Measurements from ENCODE around the gene PLPP6. TPM values are rescaled to one million over a fixed set of nuclear protein-coding genes. Genes with fewer than 3 reads are reported as not detected.

The PLPP6 gene
- total and polyA plus RNA-seq, 7 experiments from 2014 or later: 6.0 to 24.1 (median 9.8) TPM

GRCh38 chr9:4679268-4680172, 17.4 kb downstream of the PLPP6 start, which contains the start of gene CDC37L1:
TSS of gene CDC37L1 (plus strand) at chr9:4679569. CDS start at chr9:4679768, 199 bp downstream.
- Mint-ChIP-seq H3K9me3 (peaks cover 0 to 2% (median 0%) of the 10 kb centered on the region in 11 donors), H3K4me1 (peaks cover 9 to 19% (median 17%) of the 10 kb centered on the region in 7 donors), H3K27ac (no peak within 1 kb of the TSS), H3K36me3 (peaks cover 0 to 14% (median 6%) of the 10 kb centered on the region in 5 donors), H3K27me3 (no peaks in the 10 kb centered on the region), H3K4me3 (no peak within 1 kb of the TSS)
- peak; percentile 98 for ATAC-seq
- no peaks in the 10 kb centered on the region for H3K36me3 ChIP-seq (ENCODE audit: control insufficient read depth in 2 of 3, insufficient read depth in 3 of 3, low read length in 3 of 3)
- no peaks in the 10 kb centered on the region for H3K27me3 ChIP-seq (ENCODE audit: control insufficient read depth in 2 of 2, insufficient read depth in 2 of 2, low read length in 2 of 2)
- POLR2A ChIA-PET: interaction anchor here (0.6 to 1.6 kb wide), 25 partner anchors 9 to 1836 kb away, joined by 3 to 69 read pairs (median 4); partner anchors contain the start of genes AK3, PLPP6, PUM3 and RFX3
- CTCF ChIA-PET: interaction anchor here (0.6 to 1.0 kb wide), 5 partner anchors 14 to 1164 kb away, joined by 3 to 6 read pairs (median 4); partner anchors contain the start of gene SPATA6L
- DNase-seq: peak; percentile 98 to 100 (median 99)
- peaks cover 15 to 19% of the 10 kb centered on the region in 2 donors for H3K4me1 ChIP-seq (ENCODE audit: control insufficient read depth in 2 of 2, insufficient read depth in 2 of 2, low read length in 2 of 2)
- peak within 1 kb of the TSS; percentile 95 for H3K27ac ChIP-seq (ENCODE audit: low read depth, low read length)
- H3K4me3 ChIP-seq (ENCODE audit: low read length): peak within 1 kb of the TSS; percentile 72
- no peaks in the 10 kb centered on the region for H3K9me3 ChIP-seq (ENCODE audit: control insufficient read depth in 2 of 3, low read length in 3 of 3)
- intact Hi-C loops (cut with micrococcal nuclease): loop anchor here (1.0 to 5.0 kb wide), 25 partner anchors 10 to 1835 kb away; partner anchors contain the start of genes AK3 (in 2 of the 2), JAK2 (in 2 of the 2), PLPP6 (in 2 of the 2) and PUM3 (in 2 of the 2)

- peak overlapping the region; percentile 72 for H3K4me3 ChIP-seq (ENCODE audit: low read length)
- Mint-ChIP-seq H3K4me3 (no peak overlapping the region), H3K27ac (no peak overlapping the region), H3K4me1 (peaks cover 11 to 25% (median 23%) of the 10 kb centered on the region in 7 donors), H3K36me3 (peaks cover 5 to 20% (median 11%) of the 10 kb centered on the region in 5 donors), H3K9me3 (peaks cover 0 to 2% (median 0%) of the 10 kb centered on the region in 11 donors), H3K27me3 (no peaks in the 10 kb centered on the region)
- H3K9me3 ChIP-seq (ENCODE audit: control insufficient read depth in 2 of 3, low read length in 3 of 3): no peaks in the 10 kb centered on the region
- no peak for ATAC-seq
- POLR2A ChIA-PET: interaction anchor here (0.9 to 5.2 kb wide), 13 partner anchors 10 to 1154 kb away, joined by 3 to 69 read pairs (median 8); partner anchors contain the start of genes AK3, PLPP6, RFX3 and SPATA6L
- CTCF ChIA-PET: interaction anchor here (0.8 kb wide), 1 partner anchor 549 kb away, joined by 3 read pairs; no protein-coding TSS in a partner anchor
- peak overlapping the region; percentile 95 for H3K27ac ChIP-seq (ENCODE audit: low read depth, low read length)
- H3K36me3 ChIP-seq (ENCODE audit: control insufficient read depth in 2 of 3, insufficient read depth in 3 of 3, low read length in 3 of 3): peaks cover 0 to 4% (median 0%) of the 10 kb centered on the region in 3 experiments
- intact Hi-C loops (cut with micrococcal nuclease): loop anchor here in 1 of 2 donors (1.0 to 2.0 kb wide), 2 partner anchors 9 to 17 kb away; no protein-coding TSS in a partner anchor
- peaks cover 15 to 19% of the 10 kb centered on the region in 2 donors for H3K4me1 ChIP-seq (ENCODE audit: control insufficient read depth in 2 of 2, insufficient read depth in 2 of 2, low read length in 2 of 2)
- no peaks in the 10 kb centered on the region for H3K27me3 ChIP-seq (ENCODE audit: control insufficient read depth in 2 of 2, insufficient read depth in 2 of 2, low read length in 2 of 2)
- DNase-seq: peak in 3 of 9 donors; percentile 27 to 32 (median 31)
These were observed 18.1 kb downstream of the PLPP6 start for GRCh38 chr9:4680173-4680525.

- peaks cover 15 to 19% of the 10 kb centered on the region in 2 donors for H3K4me1 ChIP-seq (ENCODE audit: control insufficient read depth in 2 of 2, insufficient read depth in 2 of 2, low read length in 2 of 2)
- intact Hi-C loops (cut with micrococcal nuclease): loop anchor here in 1 of 2 donors (1.0 to 2.0 kb wide), 2 partner anchors 9 to 16 kb away; no protein-coding TSS in a partner anchor
- POLR2A ChIA-PET: interaction anchor here (1.4 to 5.2 kb wide), 6 partner anchors 13 to 1154 kb away, joined by 3 to 38 read pairs (median 6); partner anchors contain the start of genes AK3, PLPP6, RFX3 and SPATA6L
- ATAC-seq (no peak), DNase-seq (no peak)
- Mint-ChIP-seq H3K27me3 (no peaks in the 10 kb centered on the region), H3K27ac (no peak overlapping the region), H3K9me3 (peaks cover 0 to under 1% (median 0%) of the 10 kb centered on the region in 11 donors), H3K4me1 (peaks cover 11 to 28% (median 26%) of the 10 kb centered on the region in 7 donors), H3K4me3 (no peak overlapping the region), H3K36me3 (peaks cover 5 to 20% (median 14%) of the 10 kb centered on the region in 5 donors)
- no peaks in the 10 kb centered on the region for H3K9me3 ChIP-seq (ENCODE audit: control insufficient read depth in 2 of 3, low read length in 3 of 3)
- H3K27ac ChIP-seq (ENCODE audit: low read depth, low read length): peak overlapping the region; percentile 95
- CTCF ChIA-PET: no interaction called here
- peaks cover 0 to 7% (median 2%) of the 10 kb centered on the region in 3 experiments for H3K36me3 ChIP-seq (ENCODE audit: control insufficient read depth in 2 of 3, insufficient read depth in 3 of 3, low read length in 3 of 3)
- H3K27me3 ChIP-seq (ENCODE audit: control insufficient read depth in 2 of 2, insufficient read depth in 2 of 2, low read length in 2 of 2): no peaks in the 10 kb centered on the region
- H3K4me3 ChIP-seq (ENCODE audit: low read length): peak overlapping the region; percentile 72
These were observed 18.7 kb downstream of the PLPP6 start for GRCh38 chr9:4680750-4681149.

- Histone ChIP-seq H3K4me3 (ENCODE audit: low read length) (no peak overlapping the region), H3K4me1 (ENCODE audit: control insufficient read depth in 2 of 2, insufficient read depth in 2 of 2, low read length in 2 of 2) (peaks cover 11 to 15% of the 10 kb centered on the region in 2 donors), H3K27me3 (ENCODE audit: control insufficient read depth in 2 of 2, insufficient read depth in 2 of 2, low read length in 2 of 2) (no peaks in the 10 kb centered on the region), H3K9me3 (ENCODE audit: control insufficient read depth in 2 of 3, low read length in 3 of 3) (no peaks in the 10 kb centered on the region), H3K27ac (ENCODE audit: low read depth, low read length) (no peak overlapping the region), H3K36me3 (ENCODE audit: control insufficient read depth in 2 of 3, insufficient read depth in 3 of 3, low read length in 3 of 3) (peaks cover 0 to 13% (median 9%) of the 10 kb centered on the region in 3 experiments)
- ChIA-PET CTCF (interaction anchor here (1.2 kb wide), 1 partner anchor 22 kb away, joined by 3 read pairs; no protein-coding TSS in a partner anchor), POLR2A (interaction anchor here (1.2 to 5.2 kb wide), 2 partner anchors 10 to 21 kb away, joined by 3 to 38 read pairs; partner anchors contain the start of genes PLPP6 and SPATA6L)
- Mint-ChIP-seq H3K27ac (peak overlapping the region in 3 of 9 donors; percentile 12 to 29 (median 16)), H3K4me1 (peaks cover 11 to 54% (median 46%) of the 10 kb centered on the region in 7 donors), H3K4me3 (peak overlapping the region in 2 of 10 donors; percentile 1 to 15), H3K9me3 (no peaks in the 10 kb centered on the region), H3K27me3 (no peaks in the 10 kb centered on the region), H3K36me3 (peaks cover 5 to 32% (median 19%) of the 10 kb centered on the region in 5 donors)
- intact Hi-C loops (cut with micrococcal nuclease): no loop called here
- no peak for DNase-seq
- no peak for ATAC-seq
These were observed 22.7 kb downstream of the PLPP6 start for GRCh38 chr9:4684820-4685219.

GRCh38 chr9:4686112-4686511, 24.0 kb downstream of the PLPP6 start:
- intact Hi-C loops (cut with micrococcal nuclease): no loop called here
- peaks cover 16 to 67% (median 59%) of the 10 kb centered on the region in 7 donors for H3K4me1 Mint-ChIP-seq
- CTCF ChIA-PET: no interaction called here
- POLR2A ChIA-PET: interaction anchor here (0.8 kb wide), 1 partner anchor 20 kb away, joined by 4 read pairs; the partner anchor contains the start of gene SPATA6L
- no peaks in the 10 kb centered on the region for H3K27me3 ChIP-seq (ENCODE audit: control insufficient read depth in 2 of 2, insufficient read depth in 2 of 2, low read length in 2 of 2)
- ATAC-seq (no peak), DNase-seq (no peak)
- H3K36me3 ChIP-seq (ENCODE audit: control insufficient read depth in 2 of 3, insufficient read depth in 3 of 3, low read length in 3 of 3): peaks cover 0 to 18% (median 11%) of the 10 kb centered on the region in 3 experiments
- H3K4me3 Mint-ChIP-seq: peak overlapping the region in 3 of 10 donors; percentile 5 to 28 (median 19)
- H3K4me1 ChIP-seq (ENCODE audit: control insufficient read depth in 2 of 2, insufficient read depth in 2 of 2, low read length in 2 of 2): peaks cover 7 to 8% of the 10 kb centered on the region in 2 donors
- H3K36me3 Mint-ChIP-seq: peaks cover 5 to 43% (median 19%) of the 10 kb centered on the region in 5 donors
- H3K9me3 ChIP-seq (ENCODE audit: control insufficient read depth in 2 of 3, low read length in 3 of 3): no peaks in the 10 kb centered on the region
- no peak overlapping the region for H3K27ac ChIP-seq (ENCODE audit: low read depth, low read length)
- H3K9me3 Mint-ChIP-seq: no peaks in the 10 kb centered on the region
- H3K4me3 ChIP-seq (ENCODE audit: low read length): no peak overlapping the region
- H3K27ac Mint-ChIP-seq: peak overlapping the region in 4 of 9 donors; percentile 17 to 42 (median 34)
- no peaks in the 10 kb centered on the region for H3K27me3 Mint-ChIP-seq

- Mint-ChIP-seq H3K4me1 (peaks cover 21 to 72% (median 64%) of the 10 kb centered on the region in 7 donors), H3K9me3 (no peaks in the 10 kb centered on the region), H3K36me3 (peaks cover 5 to 48% (median 19%) of the 10 kb centered on the region in 5 donors), H3K27me3 (no peaks in the 10 kb centered on the region), H3K4me3 (peak overlapping the region in 1 of 10 donors; percentile 28), H3K27ac (no peak overlapping the region)
- ATAC-seq: no peak
- Histone ChIP-seq H3K36me3 (ENCODE audit: control insufficient read depth in 2 of 3, insufficient read depth in 3 of 3, low read length in 3 of 3) (peaks cover 0 to 22% (median 11%) of the 10 kb centered on the region in 3 experiments), H3K9me3 (ENCODE audit: control insufficient read depth in 2 of 3, low read length in 3 of 3) (no peaks in the 10 kb centered on the region), H3K27me3 (ENCODE audit: control insufficient read depth in 2 of 2, insufficient read depth in 2 of 2, low read length in 2 of 2) (no peaks in the 10 kb centered on the region), H3K4me1 (ENCODE audit: control insufficient read depth in 2 of 2, insufficient read depth in 2 of 2, low read length in 2 of 2) (peaks cover 3 to 4% of the 10 kb centered on the region in 2 donors), H3K4me3 (ENCODE audit: low read length) (no peak overlapping the region), H3K27ac (ENCODE audit: low read depth, low read length) (no peak overlapping the region)
- intact Hi-C loops (cut with micrococcal nuclease): no loop called here
- ChIA-PET CTCF (no interaction called here), POLR2A (interaction anchor here (0.8 kb wide), 1 partner anchor 21 kb away, joined by 4 read pairs; the partner anchor contains the start of gene SPATA6L)
- no peak for DNase-seq
These were observed 24.5 kb downstream of the PLPP6 start for GRCh38 chr9:4686584-4686983.

Data from naive thymus-derived CD4-positive, alpha-beta T cell (primary cell).